Skeletal muscle satellite cell (primary cell): ENCODE measurements around the gene ANOS1. TPM values are rescaled to one million over a fixed set of nuclear protein-coding genes. Genes with fewer than 3 reads are reported as not detected.
"Not testable (repeated sequence)": the region's sequence is repeated elsewhere in the genome, so short reads cannot be mapped to it uniquely, and the experiment has no call there.

Source experiments
- H3K27me3 ChIP-seq: 2 replicates; pipeline ENCODE4 v1.7.0; 2013; ENCODE audit warnings: low read length; ENCODE audit not compliant: control insufficient read depth, insufficient read depth
- H3K36me3 ChIP-seq: 2 replicates; pipeline ENCODE4 v1.7.0; 2013; ENCODE audit warnings: mild to moderate bottlenecking, control low read depth, low read length; ENCODE audit not compliant: insufficient read depth
- H3K4me1 ChIP-seq: 2 replicates; pipeline ENCODE4 v1.7.0; 2013; ENCODE audit warnings: low read length; ENCODE audit not compliant: control insufficient read depth, insufficient read depth
- H3K4me2 ChIP-seq: 2 replicates; pipeline ENCODE4 v1.7.0; 2013; ENCODE audit warnings: mild to moderate bottlenecking, low read length
- H3K4me3 ChIP-seq: 2 replicates; pipeline ENCODE4 v1.7.0; 2013; ENCODE audit warnings: low read length
- H3K9ac ChIP-seq: 2 replicates; pipeline ENCODE4 v1.7.0; 2013; ENCODE audit warnings: mild to moderate bottlenecking, low read depth, low read length, moderate library complexity
- H3K9me3 ChIP-seq: replicated peaks from 2 replicates; pipeline ENCODE4 v1.7.0; 2013; ENCODE audit warnings: mild to moderate bottlenecking, control low read depth, low read length
- total RNA-seq: library from RNA; depleted of rRNA; stranded (reverse); fragments of >200 nt; gene quantifications from 2 replicates; pipeline ENCODE4 v1.2.3, GENCODE V29; 2012; rRNA removed

Gene ANOS1
- total RNA-seq, result not detected in 2 replicates

- Histone ChIP-seq H3K4me1 (no peaks in the 10 kb centered on the region), H3K4me3 (peak within 1 kb of the TSS; percentile 61), H3K36me3 (no peaks in the 10 kb centered on the region), H3K27me3 (peaks cover 25% of the 10 kb centered on the region), H3K4me2 (peak within 1 kb of the TSS; percentile 73), H3K9ac (no peak within 1 kb of the TSS), H3K9me3 (no peaks in the 10 kb centered on the region)
Observed at GRCh38 chrX:8731559-8732395, at the start of gene ANOS1. Gene ANOS1, minus strand, starts transcription at chrX:8732137. Its CDS starts 101 bp downstream, at chrX:8732036.

DNA sequence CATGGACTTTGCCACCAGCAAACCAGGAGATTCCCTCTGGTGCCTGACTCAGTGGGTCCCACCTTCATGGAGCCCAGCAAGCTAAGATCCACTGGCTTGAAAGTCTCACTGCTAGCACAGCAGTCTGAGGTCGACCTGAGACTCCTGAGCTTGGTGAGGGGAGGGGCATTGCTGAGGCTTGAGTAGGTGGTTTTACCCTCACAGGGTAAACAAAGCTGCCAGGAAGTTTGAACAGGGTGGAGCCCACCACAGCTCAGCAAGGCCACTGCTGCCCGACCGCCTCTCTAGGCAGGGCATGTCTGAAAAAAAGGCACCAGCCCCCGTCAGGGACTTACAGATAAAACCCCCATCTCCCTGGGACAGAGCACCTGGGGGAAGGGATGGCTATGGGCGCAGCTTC is 41.2 kb upstream of the ANOS1 start:
- H3K9me3 ChIP-seq, result no peaks in the 10 kb centered on the region
- no peak overlapping the region for H3K4me3 ChIP-seq
- H3K27me3 ChIP-seq, result no peaks in the 10 kb centered on the region
- no peaks in the 10 kb centered on the region for H3K4me1 ChIP-seq
- H3K9ac ChIP-seq, result no peak overlapping the region
- H3K36me3 ChIP-seq, result no peaks in the 10 kb centered on the region
- no peak overlapping the region for H3K4me2 ChIP-seq

DNA sequence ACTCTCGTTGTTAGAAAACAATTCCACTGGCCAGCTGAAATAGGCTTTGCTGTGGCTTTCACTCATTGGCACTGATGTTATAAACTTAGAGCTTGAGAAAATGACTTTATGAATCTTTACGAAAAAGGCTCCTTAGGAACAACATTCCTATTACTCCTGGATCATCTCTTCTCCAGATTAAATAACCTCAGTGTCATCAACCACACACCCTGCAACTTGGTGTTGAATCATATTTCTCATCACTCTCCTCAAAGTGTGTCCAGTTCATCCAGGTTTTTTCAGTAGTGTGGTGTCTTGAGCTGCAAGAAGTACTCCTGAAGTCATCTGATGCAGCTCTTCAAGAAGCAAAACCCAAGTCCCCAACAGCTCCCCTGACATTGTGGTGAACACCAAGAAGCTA is 28.1 kb upstream of the ANOS1 start:
- no peaks in the 10 kb centered on the region for H3K36me3 ChIP-seq
- H3K4me2 ChIP-seq, result no peak overlapping the region
- peaks cover 11% of the 10 kb centered on the region for H3K4me1 ChIP-seq
- H3K9me3 ChIP-seq, result no peaks in the 10 kb centered on the region
- H3K27me3 ChIP-seq, result no peaks in the 10 kb centered on the region
- no peak overlapping the region for H3K9ac ChIP-seq
- no peak overlapping the region for H3K4me3 ChIP-seq

DNA sequence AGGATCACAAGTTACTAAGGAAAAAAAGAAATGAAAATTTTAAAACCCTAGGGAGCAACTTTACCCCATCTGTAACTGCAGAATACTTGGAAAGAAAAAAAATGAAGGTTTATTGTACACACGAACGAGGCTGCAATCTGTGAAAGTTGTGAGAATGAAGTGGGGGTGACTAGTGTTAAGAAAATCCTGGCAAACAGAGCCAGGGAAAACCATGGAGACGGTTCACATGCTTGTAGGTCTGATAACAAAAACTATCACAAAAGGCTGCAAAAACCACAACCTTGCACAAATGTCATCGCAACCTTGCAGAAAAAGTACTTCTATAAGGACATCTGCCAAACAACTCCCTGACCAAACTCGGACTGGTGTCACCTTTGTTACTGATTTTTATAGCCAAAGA is 26.8 kb upstream of the ANOS1 start:
- H3K9ac ChIP-seq, H3K4me2 ChIP-seq, H3K4me3 ChIP-seq, H3K9me3 ChIP-seq, H3K27me3 ChIP-seq, H3K36me3 ChIP-seq: not testable (repeated sequence)
- peaks cover 11% of the 10 kb centered on the region for H3K4me1 ChIP-seq

DNA sequence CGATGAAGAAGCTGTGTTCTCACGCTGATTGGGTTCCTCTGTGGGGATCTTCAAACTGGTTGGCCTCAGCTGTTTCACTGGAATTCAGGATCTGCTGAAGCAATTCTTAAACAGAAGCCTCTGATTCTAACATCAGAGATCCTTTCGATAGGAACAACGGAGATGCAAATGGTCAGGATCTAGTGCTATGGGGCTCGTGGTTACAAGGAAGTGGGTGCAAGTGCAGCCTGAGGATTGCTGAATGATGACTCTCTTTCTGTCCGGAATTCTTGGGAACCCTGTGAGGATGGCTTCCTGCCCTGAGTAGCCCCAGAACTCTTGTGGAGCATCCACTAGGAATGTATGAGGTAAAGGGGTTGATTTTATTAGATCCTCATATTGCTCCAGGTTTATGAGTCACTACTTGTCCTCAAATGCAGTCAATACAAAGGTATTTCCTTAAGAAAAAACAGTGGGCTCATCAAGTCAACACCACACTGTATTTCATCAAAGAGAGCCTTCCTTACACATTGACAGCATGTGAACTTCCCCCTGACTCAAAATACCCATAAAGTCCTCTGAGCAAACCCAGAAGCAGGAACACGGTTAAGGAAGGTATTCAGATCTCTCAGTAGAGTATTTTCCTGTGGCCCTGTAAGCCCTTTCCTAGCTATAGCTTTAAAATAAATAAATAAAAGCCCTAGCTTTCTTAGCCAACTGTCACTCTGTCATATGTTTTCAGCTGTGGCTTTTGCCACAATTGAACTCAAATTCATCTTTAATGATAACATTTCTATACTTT is 25.9 kb upstream of the ANOS1 start:
- peaks cover 11% of the 10 kb centered on the region for H3K4me1 ChIP-seq
- not testable (repeated sequence) for H3K36me3 ChIP-seq, H3K27me3 ChIP-seq, H3K9me3 ChIP-seq, H3K4me2 ChIP-seq, H3K9ac ChIP-seq, H3K4me3 ChIP-seq

DNA sequence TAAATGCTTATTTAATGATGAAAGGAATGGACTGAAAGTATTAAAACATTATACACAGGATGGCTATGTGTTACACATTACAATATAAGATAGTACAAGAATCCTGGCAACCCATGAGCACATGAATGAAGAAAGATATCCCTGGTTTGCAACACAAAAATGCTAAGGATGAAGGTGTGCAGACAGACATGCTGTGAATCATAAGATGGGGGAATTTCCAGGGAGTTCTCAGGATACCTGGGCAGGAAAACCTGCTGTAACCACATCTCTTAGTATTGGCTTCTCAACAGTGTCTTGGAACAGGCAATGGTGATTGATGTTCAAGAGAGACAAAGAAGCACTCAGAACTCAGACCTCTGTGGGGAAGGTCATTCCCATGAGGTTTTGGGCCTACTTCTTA is 23.9 kb upstream of the ANOS1 start:
- no peaks in the 10 kb centered on the region for H3K27me3 ChIP-seq
- H3K36me3 ChIP-seq, result no peaks in the 10 kb centered on the region
- no peak overlapping the region for H3K4me2 ChIP-seq
- H3K9ac ChIP-seq, result no peak overlapping the region
- H3K4me1 ChIP-seq, result peaks cover 11% of the 10 kb centered on the region
- no peaks in the 10 kb centered on the region for H3K9me3 ChIP-seq
- no peak overlapping the region for H3K4me3 ChIP-seq

- Histone ChIP-seq H3K9ac (no peak overlapping the region), H3K27me3 (no peaks in the 10 kb centered on the region), H3K4me3 (no peak overlapping the region), H3K36me3 (no peaks in the 10 kb centered on the region), H3K4me1 (peaks cover 11% of the 10 kb centered on the region), H3K4me2 (no peak overlapping the region), H3K9me3 (no peaks in the 10 kb centered on the region)
Observed at GRCh38 chrX:8755116-8755515, 23.2 kb upstream of the ANOS1 start.

GRCh38 chrX:8749697-8750096 is 17.8 kb upstream of the ANOS1 start:
- Histone ChIP-seq H3K9me3 (no peaks in the 10 kb centered on the region), H3K4me3 (no peak overlapping the region), H3K9ac (no peak overlapping the region), H3K27me3 (no peaks in the 10 kb centered on the region), H3K4me1 (no peaks in the 10 kb centered on the region), H3K4me2 (no peak overlapping the region), H3K36me3 (no peaks in the 10 kb centered on the region)

DNA sequence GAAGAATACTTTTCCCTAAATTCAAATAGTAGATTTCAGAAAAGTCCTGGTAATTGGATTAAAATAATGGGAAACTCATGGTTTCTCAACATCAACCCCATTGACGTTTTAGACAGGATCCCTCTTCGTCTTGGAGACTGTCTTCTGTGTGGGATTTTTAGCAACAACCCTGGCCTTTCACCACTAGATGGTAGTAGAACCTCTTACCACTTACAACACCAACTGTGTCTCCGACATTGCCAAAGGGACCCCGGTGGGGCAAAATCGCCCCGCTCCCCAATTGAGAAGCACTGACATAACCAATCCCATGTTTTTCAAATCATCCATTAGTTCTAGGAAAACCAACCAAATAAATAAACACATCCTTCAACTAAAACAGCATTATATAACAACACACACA is 16.9 kb upstream of the ANOS1 start:
- Histone ChIP-seq H3K27me3 (no peaks in the 10 kb centered on the region), H3K9me3 (no peaks in the 10 kb centered on the region), H3K4me3 (no peak overlapping the region), H3K4me1 (no peaks in the 10 kb centered on the region), H3K4me2 (no peak overlapping the region), H3K9ac (no peak overlapping the region), H3K36me3 (no peaks in the 10 kb centered on the region)

DNA sequence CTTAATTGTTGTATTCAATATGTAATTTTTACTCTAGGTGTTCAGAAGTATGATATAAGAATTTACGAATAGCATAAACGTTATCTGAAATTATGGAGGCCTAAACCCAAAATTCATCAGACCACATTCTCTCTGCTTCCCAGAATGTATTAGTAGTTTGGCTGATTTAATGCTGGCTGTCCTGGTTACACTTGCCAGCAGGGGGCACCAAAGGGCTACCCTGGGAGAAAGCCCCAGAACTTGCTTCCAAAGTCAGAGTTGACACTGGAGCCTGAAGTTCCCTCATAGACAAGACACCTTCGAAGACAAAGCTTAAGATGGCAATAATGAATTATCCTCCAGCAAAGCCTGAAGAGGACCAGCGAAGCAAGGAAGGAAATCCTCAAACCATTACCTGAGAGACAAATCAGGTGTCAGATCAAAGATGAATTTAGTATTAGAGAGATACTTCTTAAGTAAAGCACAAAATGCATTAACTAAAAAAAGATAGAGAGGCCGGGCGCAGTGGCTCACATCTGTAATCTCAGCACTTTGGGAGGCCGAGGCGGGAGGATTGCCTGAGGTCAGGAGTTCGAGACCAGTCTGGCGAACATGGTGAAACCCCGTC is 11.3 kb upstream of the ANOS1 start:
- Histone ChIP-seq H3K27me3 (no peaks in the 10 kb centered on the region), H3K4me3 (no peak overlapping the region), H3K4me1 (no peaks in the 10 kb centered on the region), H3K4me2 (no peak overlapping the region), H3K36me3 (no peaks in the 10 kb centered on the region), H3K9me3 (no peaks in the 10 kb centered on the region), H3K9ac (no peak overlapping the region)

DNA sequence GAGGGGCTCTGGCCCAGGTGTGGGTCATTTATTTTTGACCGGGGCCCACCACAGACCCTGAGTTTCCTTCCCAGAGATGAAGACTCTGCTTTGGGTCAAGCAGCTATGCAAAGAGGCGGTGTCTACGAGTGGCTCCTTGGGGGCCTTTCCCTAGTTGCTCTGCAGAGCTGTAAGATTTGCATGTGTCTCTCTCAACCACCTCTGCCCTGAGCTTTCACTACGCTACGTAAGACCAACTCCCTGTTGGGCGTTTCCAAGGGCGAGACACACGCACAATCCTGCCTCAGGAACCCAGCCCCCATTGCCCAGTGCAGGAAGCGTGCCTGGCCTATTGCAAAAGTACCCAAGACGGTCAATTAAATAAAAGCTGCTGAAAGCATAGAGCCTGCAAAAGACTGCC is 10.0 kb upstream of the ANOS1 start:
- no peak overlapping the region for H3K9ac ChIP-seq
- no peaks in the 10 kb centered on the region for H3K4me1 ChIP-seq
- no peak overlapping the region for H3K4me2 ChIP-seq
- no peaks in the 10 kb centered on the region for H3K36me3 ChIP-seq
- H3K27me3 ChIP-seq, result no peaks in the 10 kb centered on the region
- H3K4me3 ChIP-seq, result no peak overlapping the region
- H3K9me3 ChIP-seq, result no peaks in the 10 kb centered on the region
